Gastroesophageal sphincter (tissue), 4 donors: Measurements from ENCODE around the gene ARHGAP1. TPM values are rescaled to one million over a fixed set of nuclear protein-coding genes. Genes with fewer than 3 reads are reported as not detected.

Experiments used
- ATAC-seq: fragments of 150-250 bp; one replicate; pipeline ENCODE4 v1.9.1; 2016; ENCODE audit warnings: mild to moderate bottlenecking, moderate library complexity
- H3K27ac ChIP-seq, 4 donors: fragments of 200-600 bp; sonication (generic) in 3 of 4; 1 replicate in 3 of 4; 2 replicates in 1 of 4; pipeline ENCODE4 v1.5.1; 2016 to 2019
- H3K27me3 ChIP-seq: fragments of 200-600 bp; sonication (generic); one replicate; pipeline ENCODE4 v1.5.1; 2019
- H3K36me3 ChIP-seq, 2 donors: fragments of 200-600 bp; sonication (generic); one replicate each; pipeline ENCODE4 v1.5.1; 2019; ENCODE audit warnings: control low read depth in 1 of 2
- H3K4me1 ChIP-seq, 3 donors: fragments of 200-600 bp; sonication (generic); 1 replicate in 2 of 3; 2 replicates in 1 of 3; pipeline ENCODE4 v1.5.1; 2016 to 2019; ENCODE audit warnings: control low read depth in 2 of 3
- H3K4me3 ChIP-seq, 2 donors: fragments of 200-600 bp; sonication (generic); one replicate each; pipeline ENCODE4 v1.5.1; 2019; ENCODE audit warnings: mild to moderate bottlenecking in 1 of 2, moderate library complexity in 1 of 2
- H3K9me3 ChIP-seq, 3 donors: fragments of 200-600 bp; sonication (generic); one replicate each; pipeline ENCODE4 v1.5.1; 2017 to 2019; ENCODE audit warnings: control low read depth in 2 of 3
- CTCF ChIP-seq, 4 experiments: fragments of 200-600 bp in 2 of 4; fragments of 450-650 bp in 2 of 4; sonication (generic) in 1 of 4; IDR thresholded peaks; one replicate each; pipeline ENCODE4 v1.5.1; 2017 to 2019; ENCODE audit warnings: antibody characterized with exemption in 4 of 4, mild to moderate bottlenecking in 2 of 4, moderate library complexity in 2 of 4
- EP300 ChIP-seq: sonication (generic); formaldehyde crosslinking; IDR thresholded peaks from one replicate; pipeline ENCODE4 v1.6.1; 2017; ENCODE audit warnings: antibody characterized with exemption, mild to moderate bottlenecking
- POLR2A ChIP-seq, 2 donors: fragments of 450-650 bp; IDR thresholded peaks; one replicate each; pipeline ENCODE4 v1.6.1; 2017; ENCODE audit warnings: antibody characterized with exemption in 2 of 2, mild to moderate bottlenecking in 2 of 2, moderate library complexity in 1 of 2
- POLR2AphosphoS5 ChIP-seq: sonication (generic); formaldehyde crosslinking; IDR thresholded peaks from one replicate; pipeline ENCODE4 v1.6.1; 2017; ENCODE audit warnings: antibody characterized with exemption
- WGBS, 2 donors: methylation state at CpG; one replicate each; pipeline ENCODE4 v1.1.5; 2018; ENCODE audit warnings: low coverage in 1 of 2; 5-methylcytosine and 5-hydroxymethylcytosine counted together
- total RNA-seq, 4 donors: library from RNA; depleted of rRNA; stranded (reverse); fragments of >200 nt; gene quantifications; one replicate each; pipeline ENCODE4 v1.1.0, GENCODE V29; 2016

The ARHGAP1 gene
- total RNA-seq, 4 donors from 2014 or later: 57.3 to 105 (median 64.0) TPM

GRCh38 chr11:46737699-46738098 lies 37.3 kb upstream of the ARHGAP1 start:
- Histone ChIP-seq H3K27ac (no peak overlapping the region), H3K9me3 (no peaks in the 10 kb centered on the region), H3K4me1 (no peaks in the 10 kb centered on the region), H3K4me3 (no peak overlapping the region), H3K36me3 (peaks cover 0 to 25% of the 10 kb centered on the region in 2 donors), H3K27me3 (no peaks in the 10 kb centered on the region)
- TF ChIP-seq POLR2AphosphoS5 (no peak), CTCF (IDR thresholded peaks at IDR 0.05) (no peak), EP300 (no peak), POLR2A (IDR thresholded peaks at IDR 0.05) (no peak)
- ATAC-seq: no peak
- 87 to 88% methylated on average over 3 to 5 of the region's 11 CpGs for WGBS, 2 donors

GRCh38 chr11:46736615-46737014 lies 36.2 kb upstream of the ARHGAP1 start:
- H3K4me3 ChIP-seq: no peak overlapping the region
- H3K27ac ChIP-seq: no peak overlapping the region
- TF ChIP-seq POLR2AphosphoS5 (no peak), CTCF (IDR thresholded peaks at IDR 0.05) (no peak), EP300 (no peak), POLR2A (IDR thresholded peaks at IDR 0.05) (no peak)
- no peaks in the 10 kb centered on the region for H3K27me3 ChIP-seq
- 55 to 77% methylated on average over 5 of the region's 5 CpGs for WGBS, 2 donors
- no peaks in the 10 kb centered on the region for H3K4me1 ChIP-seq
- peaks cover 0 to 14% of the 10 kb centered on the region in 2 donors for H3K36me3 ChIP-seq
- H3K9me3 ChIP-seq: no peaks in the 10 kb centered on the region
- no peak for ATAC-seq

- no peak for ATAC-seq
- H3K4me1 ChIP-seq: no peaks in the 10 kb centered on the region
- peaks cover 0 to 9% of the 10 kb centered on the region in 2 donors for H3K36me3 ChIP-seq
- TF ChIP-seq POLR2A (IDR thresholded peaks at IDR 0.05): no peak
- TF ChIP-seq POLR2AphosphoS5: no peak
- no peak for TF ChIP-seq EP300
- TF ChIP-seq CTCF (IDR thresholded peaks at IDR 0.05): no peak
- no peaks in the 10 kb centered on the region for H3K9me3 ChIP-seq
- H3K27me3 ChIP-seq: no peaks in the 10 kb centered on the region
- WGBS, 2 donors: 79 to 90% methylated on average over 5 to 7 of the region's 7 CpGs
- no peak overlapping the region for H3K4me3 ChIP-seq
- H3K27ac ChIP-seq: no peak overlapping the region
These were observed 35.7 kb upstream of the ARHGAP1 start for GRCh38 chr11:46736146-46736545.

GRCh38 chr11:46733234-46733633 lies 32.8 kb upstream of the ARHGAP1 start:
- Histone ChIP-seq H3K27me3 (no peaks in the 10 kb centered on the region), H3K4me1 (no peaks in the 10 kb centered on the region), H3K4me3 (no peak overlapping the region), H3K27ac (no peak overlapping the region), H3K9me3 (no peaks in the 10 kb centered on the region), H3K36me3 (no peaks in the 10 kb centered on the region)
- TF ChIP-seq CTCF (IDR thresholded peaks at IDR 0.05) (no peak), EP300 (no peak), POLR2AphosphoS5 (no peak), POLR2A (IDR thresholded peaks at IDR 0.05) (no peak)
- 83% methylated on average over 1 of the region's 1 CpG; no CpG with 5 or more reads in 1 of the 2 donors for WGBS, 2 donors
- ATAC-seq: no peak

GRCh38 chr11:46731545-46731944 lies 31.1 kb upstream of the ARHGAP1 start:
- no peaks in the 10 kb centered on the region for H3K36me3 ChIP-seq
- H3K27ac ChIP-seq: no peak overlapping the region
- H3K4me3 ChIP-seq: no peak overlapping the region
- H3K4me1 ChIP-seq: no peaks in the 10 kb centered on the region
- ATAC-seq: no peak
- H3K9me3 ChIP-seq: no peaks in the 10 kb centered on the region
- TF ChIP-seq EP300 (no peak), POLR2AphosphoS5 (no peak), POLR2A (IDR thresholded peaks at IDR 0.05) (no peak), CTCF (IDR thresholded peaks at IDR 0.05) (no peak)
- no peaks in the 10 kb centered on the region for H3K27me3 ChIP-seq
- WGBS, 2 donors: 84 to 89% methylated on average over 4 of the region's 4 CpGs
